HepG2 (cell line): ENCODE measurements around the gene CDK3. TPM values are rescaled to one million over a fixed set of nuclear protein-coding genes. Genes with fewer than 3 reads are reported as not detected.
A peak's percentile ranks its signal among the peaks of the same experiment; 100 is the strongest.

Source experiments
- ARHGAP35 ChIP-seq: sonication (generic); formaldehyde crosslinking; IDR thresholded peaks from 2 replicates; pipeline ENCODE4 v1.9.0; 2022; ENCODE audit warnings: mild to moderate bottlenecking, inconsistent platforms, moderate library complexity, missing genetic modification reagents, borderline replicate concordance
- CBX1 ChIP-seq: IDR thresholded peaks from one replicate; pipeline ENCODE4 v1.6.1; 2016; ENCODE audit warnings: antibody characterized with exemption, low read depth
- HNF4A ChIP-seq: sonication (generic); formaldehyde crosslinking; IDR thresholded peaks from 2 replicates; pipeline ENCODE4 v1.4.0; 2020; ENCODE audit warnings: missing genetic modification reagents
- HNF4G ChIP-seq, 2 experiments: sonication (generic) in 1 of 2; formaldehyde crosslinking in 1 of 2; IDR thresholded peaks; 2 replicates each; pipeline versions ENCODE4 v1.4.0 to v1.6.1; 2011 to 2020; ENCODE audit warnings: borderline replicate concordance in 2 of 2, low read depth in 2 of 2, mild to moderate bottlenecking in 2 of 2, low read length in 1 of 2, missing genetic modification reagents in 1 of 2, moderate library complexity in 1 of 2
- ISL2 ChIP-seq: sonication (generic); formaldehyde crosslinking; IDR thresholded peaks from 2 replicates; pipeline ENCODE4 v1.5.0; 2020; ENCODE audit warnings: missing genetic modification reagents
- JUND ChIP-seq: sonication (generic); formaldehyde crosslinking; IDR thresholded peaks from 2 replicates; pipeline ENCODE4 v1.8.0; 2022; ENCODE audit warnings: mild to moderate bottlenecking, missing genetic modification reagents
- KDM6A ChIP-seq: IDR thresholded peaks from 2 replicates; pipeline ENCODE4 v1.6.1; 2016; ENCODE audit warnings: low read depth
- MAFK ChIP-seq, 2 experiments: IDR thresholded peaks in 1 of 2; conservative IDR thresholded peaks in 1 of 2; 2 replicates each; pipeline ENCODE4 v1.6.1; 2011; ENCODE audit warnings: improper control_type of control experiment in 2 of 2, low read length in 2 of 2
- SNRNP70 ChIP-seq: fragments of 200-400 bp; formaldehyde crosslinking; IDR thresholded peaks from 2 replicates; pipeline ENCODE4 v1.6.1; 2017; ENCODE audit warnings: mild to moderate bottlenecking, low read depth, low read length, moderate library complexity
- TBX3 ChIP-seq: fragments of 450-650 bp; IDR thresholded peaks from 2 replicates; pipeline ENCODE4 v1.6.1; 2017; ENCODE audit warnings: antibody characterized with exemption, mild to moderate bottlenecking, inconsistent platforms, borderline replicate concordance
- U2AF2 ChIP-seq: fragments of 200-400 bp; formaldehyde crosslinking; IDR thresholded peaks from 2 replicates; pipeline ENCODE4 v1.6.1; 2017; ENCODE audit warnings: low read depth, mild to moderate bottlenecking, low read length
- XBP1 ChIP-seq: sonication (generic); formaldehyde crosslinking; IDR thresholded peaks from 2 replicates; pipeline ENCODE4 v1.5.0; 2020; ENCODE audit warnings: missing genetic modification reagents
- ZBTB7B ChIP-seq: sonication (generic); formaldehyde crosslinking; IDR thresholded peaks from 2 replicates; pipeline ENCODE4 v1.4.0; 2020; ENCODE audit warnings: missing genetic modification reagents
- ZFYVE20 ChIP-seq: sonication (generic); formaldehyde crosslinking; IDR thresholded peaks from 2 replicates; pipeline ENCODE4 v1.8.0; 2023; ENCODE audit warnings: low read depth, mild to moderate bottlenecking, moderate library complexity, missing genetic modification reagents, borderline replicate concordance
- ZNF124 ChIP-seq: sonication (generic); formaldehyde crosslinking; IDR thresholded peaks from 2 replicates; pipeline ENCODE4 v1.4.0; 2020; ENCODE audit warnings: missing genetic modification reagents
- ZNF256 ChIP-seq: sonication (generic); formaldehyde crosslinking; conservative IDR thresholded peaks from 2 replicates; pipeline ENCODE4 v1.4.0; 2020; ENCODE audit warnings: missing genetic modification reagents
- ZNF34 ChIP-seq: sonication (generic); formaldehyde crosslinking; IDR thresholded peaks from 2 replicates; pipeline ENCODE4 v1.4.0; 2020; ENCODE audit warnings: mild to moderate bottlenecking, missing genetic modification reagents, borderline replicate concordance
- ZNF546 ChIP-seq: sonication (generic); formaldehyde crosslinking; conservative IDR thresholded peaks from 2 replicates; pipeline ENCODE4 v1.8.1; 2023; ENCODE audit warnings: mild to moderate bottlenecking, missing genetic modification reagents
- ZNF879 ChIP-seq: sonication (generic); formaldehyde crosslinking; IDR thresholded peaks from 2 replicates; pipeline ENCODE4 v1.8.1; 2023; ENCODE audit warnings: missing genetic modification reagents
- polyA plus RNA-seq, 8 experiments: library from polyadenylated mRNA; depleted of rRNA in 3 of 8; stranded (reverse) in 7 of 8; unstranded in 1 of 8; fragments of >200 nt; fragmentation: Illumina TruSeq in 4 of 8; extraction: Trizol in 4 of 8; gene quantifications; 2 replicates each; pipeline versions ENCODE4 v1.2.1 to v1.2.3, GENCODE V29; 2011 to 2016; ENCODE audit warnings: low read depth in 4 of 8, missing spikeins in 1 of 8, mixed read lengths in 1 of 8; ENCODE audit not compliant: insufficient read depth in 1 of 8
- total RNA-seq, 5 experiments: library from RNA; depleted of rRNA; stranded (reverse); fragments of >200 nt; fragmentation: Illumina TruSeq; extraction: Trizol; gene quantifications; 2 replicates each; pipeline ENCODE4 v1.2.3, GENCODE V29; 2016; ENCODE audit warnings: low read depth in 1 of 5
- TF ChIP-seq, protein P1 (sequence below): sonication (generic); formaldehyde crosslinking; conservative IDR thresholded peaks from 2 replicates; pipeline ENCODE4 v1.8.1; 2023; ENCODE audit warnings: missing genetic modification reagents
- TF ChIP-seq, protein P2 (sequence below): sonication (generic); formaldehyde crosslinking; IDR thresholded peaks from 2 replicates; pipeline ENCODE4 v1.4.0; 2020; ENCODE audit warnings: missing genetic modification reagents

Gene CDK3
- total and polyA plus RNA-seq, 2 of the 13 experiments (the other 11 are each of a cell fraction or from before 2014, with no cell fraction given): 5.8 to 11.4 TPM

DNA sequence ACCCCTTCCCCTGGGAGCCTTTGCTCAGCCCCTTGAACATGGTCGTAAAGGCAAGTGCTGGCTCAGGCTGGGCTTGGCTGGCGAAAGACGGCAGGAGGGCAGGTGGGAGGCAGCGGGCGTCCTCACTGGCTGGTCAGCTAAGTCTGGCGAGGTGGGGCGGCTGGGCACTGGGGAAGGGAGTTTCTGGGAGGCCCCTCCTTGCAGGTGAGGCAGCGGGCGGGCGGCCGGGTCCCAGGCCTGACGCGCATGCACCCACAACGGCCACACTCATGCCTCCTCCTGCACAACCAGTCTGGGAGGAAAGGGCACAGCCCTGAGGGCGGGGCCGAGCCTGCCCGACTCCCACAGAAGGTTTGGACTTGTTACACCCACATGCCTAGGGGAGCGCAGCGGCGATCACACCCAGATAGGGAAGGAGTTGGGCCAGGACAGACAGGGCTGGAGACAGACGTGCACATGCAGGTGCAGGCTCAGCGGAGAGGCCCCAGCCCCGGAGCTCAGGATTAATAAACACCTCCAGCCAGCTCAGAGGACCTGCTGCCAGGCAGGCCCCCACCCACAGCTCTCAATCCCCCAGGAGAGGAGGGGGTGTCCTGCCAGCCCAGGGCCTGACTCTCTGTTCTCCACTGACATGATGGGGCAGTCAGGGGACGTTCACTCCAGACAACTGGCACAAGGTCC, 26.6 kb downstream of the CDK3 start, which contains the start of gene EVPL (continued):
- TF ChIP-seq HNF4G (IDR thresholded peaks at IDR 0.05; ENCODE audit: borderline replicate concordance, low read depth, low read length): no peak
- TF ChIP-seq HNF4G (CRISPR knock-in tag; IDR thresholded peaks at IDR 0.05; ENCODE audit: borderline replicate concordance, low read depth): 0 out of 2 replicates have a peak, but pooled peaks have one; percentile 65
- no peak for TF ChIP-seq ZNF34
- TF ChIP-seq ISL2: peak; percentile 37; the same call in 1 of the 2 replicates
- no peak for TF ChIP-seq ZFYVE20
- no peak for TF ChIP-seq TBX3
- TF ChIP-seq HNF4A (CRISPR knock-in tag): peak; percentile 26
- peak; percentile 76; the same call in 1 of the 2 replicates for TF ChIP-seq ARHGAP35
- TF ChIP-seq MAFK (conservative IDR thresholded peaks at IDR 0.05 in 1 of 2, IDR thresholded peaks at IDR 0.05 in 1 of 2; ENCODE audit: low read length in 2 of 2): no peak
- no peak; the same call in 1 of the 2 replicates for TF ChIP-seq ZNF546 (CRISPR knock-in tag)
- TF ChIP-seq ZNF256 (CRISPR knock-in tag): no peak
- TF ChIP-seq, protein P1, sequence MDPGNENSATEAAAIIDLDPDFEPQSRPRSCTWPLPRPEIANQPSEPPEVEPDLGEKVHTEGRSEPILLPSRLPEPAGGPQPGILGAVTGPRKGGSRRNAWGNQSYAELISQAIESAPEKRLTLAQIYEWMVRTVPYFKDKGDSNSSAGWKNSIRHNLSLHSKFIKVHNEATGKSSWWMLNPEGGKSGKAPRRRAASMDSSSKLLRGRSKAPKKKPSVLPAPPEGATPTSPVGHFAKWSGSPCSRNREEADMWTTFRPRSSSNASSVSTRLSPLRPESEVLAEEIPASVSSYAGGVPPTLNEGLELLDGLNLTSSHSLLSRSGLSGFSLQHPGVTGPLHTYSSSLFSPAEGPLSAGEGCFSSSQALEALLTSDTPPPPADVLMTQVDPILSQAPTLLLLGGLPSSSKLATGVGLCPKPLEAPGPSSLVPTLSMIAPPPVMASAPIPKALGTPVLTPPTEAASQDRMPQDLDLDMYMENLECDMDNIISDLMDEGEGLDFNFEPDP: no peak
- TF ChIP-seq CBX1: no peak
- TF ChIP-seq ZBTB7B (CRISPR knock-in tag): no peak; the same call in 1 of the 2 replicates
- TF ChIP-seq ZNF124: no peak
- no peak for TF ChIP-seq ZNF879 (CRISPR knock-in tag)
- TF ChIP-seq SNRNP70: no peak
- no peak for TF ChIP-seq XBP1
- no peak for TF ChIP-seq U2AF2
- no peak for TF ChIP-seq JUND
- no peak for TF ChIP-seq KDM6A (CRISPR knock-in tag)
- TF ChIP-seq, protein P2, sequence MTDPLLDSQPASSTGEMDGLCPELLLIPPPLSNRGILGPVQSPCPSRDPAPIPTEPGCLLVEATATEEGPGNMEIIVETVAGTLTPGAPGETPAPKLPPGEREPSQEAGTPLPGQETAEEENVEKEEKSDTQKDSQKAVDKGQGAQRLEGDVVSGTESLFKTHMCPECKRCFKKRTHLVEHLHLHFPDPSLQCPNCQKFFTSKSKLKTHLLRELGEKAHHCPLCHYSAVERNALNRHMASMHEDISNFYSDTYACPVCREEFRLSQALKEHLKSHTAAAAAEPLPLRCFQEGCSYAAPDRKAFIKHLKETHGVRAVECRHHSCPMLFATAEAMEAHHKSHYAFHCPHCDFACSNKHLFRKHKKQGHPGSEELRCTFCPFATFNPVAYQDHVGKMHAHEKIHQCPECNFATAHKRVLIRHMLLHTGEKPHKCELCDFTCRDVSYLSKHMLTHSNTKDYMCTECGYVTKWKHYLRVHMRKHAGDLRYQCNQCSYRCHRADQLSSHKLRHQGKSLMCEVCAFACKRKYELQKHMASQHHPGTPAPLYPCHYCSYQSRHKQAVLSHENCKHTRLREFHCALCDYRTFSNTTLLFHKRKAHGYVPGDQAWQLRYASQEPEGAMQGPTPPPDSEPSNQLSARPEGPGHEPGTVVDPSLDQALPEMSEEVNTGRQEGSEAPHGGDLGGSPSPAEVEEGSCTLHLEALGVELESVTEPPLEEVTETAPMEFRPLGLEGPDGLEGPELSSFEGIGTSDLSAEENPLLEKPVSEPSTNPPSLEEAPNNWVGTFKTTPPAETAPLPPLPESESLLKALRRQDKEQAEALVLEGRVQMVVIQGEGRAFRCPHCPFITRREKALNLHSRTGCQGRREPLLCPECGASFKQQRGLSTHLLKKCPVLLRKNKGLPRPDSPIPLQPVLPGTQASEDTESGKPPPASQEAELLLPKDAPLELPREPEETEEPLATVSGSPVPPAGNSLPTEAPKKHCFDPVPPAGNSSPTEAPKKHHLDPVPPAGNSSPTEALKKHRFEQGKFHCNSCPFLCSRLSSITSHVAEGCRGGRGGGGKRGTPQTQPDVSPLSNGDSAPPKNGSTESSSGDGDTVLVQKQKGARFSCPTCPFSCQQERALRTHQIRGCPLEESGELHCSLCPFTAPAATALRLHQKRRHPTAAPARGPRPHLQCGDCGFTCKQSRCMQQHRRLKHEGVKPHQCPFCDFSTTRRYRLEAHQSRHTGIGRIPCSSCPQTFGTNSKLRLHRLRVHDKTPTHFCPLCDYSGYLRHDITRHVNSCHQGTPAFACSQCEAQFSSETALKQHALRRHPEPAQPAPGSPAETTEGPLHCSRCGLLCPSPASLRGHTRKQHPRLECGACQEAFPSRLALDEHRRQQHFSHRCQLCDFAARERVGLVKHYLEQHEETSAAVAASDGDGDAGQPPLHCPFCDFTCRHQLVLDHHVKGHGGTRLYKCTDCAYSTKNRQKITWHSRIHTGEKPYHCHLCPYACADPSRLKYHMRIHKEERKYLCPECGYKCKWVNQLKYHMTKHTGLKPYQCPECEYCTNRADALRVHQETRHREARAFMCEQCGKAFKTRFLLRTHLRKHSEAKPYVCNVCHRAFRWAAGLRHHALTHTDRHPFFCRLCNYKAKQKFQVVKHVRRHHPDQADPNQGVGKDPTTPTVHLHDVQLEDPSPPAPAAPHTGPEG: 0 out of 2 replicates have a peak, but pooled peaks have one; percentile 63
